Stimulated activated CD4-positive, alpha-beta T cell treated with anti-CD3 and anti-CD28 coated beads, Interleukin-2, amount 100 ng/mL, for 24 hours (primary cell): Measurements from ENCODE around the gene RBPJL.
"Not testable (repeated sequence)": the region's sequence is repeated elsewhere in the genome, so short reads cannot be mapped to it uniquely, and the experiment has no call there.

Experiments used
- DNase-seq, 2 donors: peaks; one replicate each; pipeline ENCODE4 v3.0.0-alpha.2; 2020

The RBPJL gene

DNA sequence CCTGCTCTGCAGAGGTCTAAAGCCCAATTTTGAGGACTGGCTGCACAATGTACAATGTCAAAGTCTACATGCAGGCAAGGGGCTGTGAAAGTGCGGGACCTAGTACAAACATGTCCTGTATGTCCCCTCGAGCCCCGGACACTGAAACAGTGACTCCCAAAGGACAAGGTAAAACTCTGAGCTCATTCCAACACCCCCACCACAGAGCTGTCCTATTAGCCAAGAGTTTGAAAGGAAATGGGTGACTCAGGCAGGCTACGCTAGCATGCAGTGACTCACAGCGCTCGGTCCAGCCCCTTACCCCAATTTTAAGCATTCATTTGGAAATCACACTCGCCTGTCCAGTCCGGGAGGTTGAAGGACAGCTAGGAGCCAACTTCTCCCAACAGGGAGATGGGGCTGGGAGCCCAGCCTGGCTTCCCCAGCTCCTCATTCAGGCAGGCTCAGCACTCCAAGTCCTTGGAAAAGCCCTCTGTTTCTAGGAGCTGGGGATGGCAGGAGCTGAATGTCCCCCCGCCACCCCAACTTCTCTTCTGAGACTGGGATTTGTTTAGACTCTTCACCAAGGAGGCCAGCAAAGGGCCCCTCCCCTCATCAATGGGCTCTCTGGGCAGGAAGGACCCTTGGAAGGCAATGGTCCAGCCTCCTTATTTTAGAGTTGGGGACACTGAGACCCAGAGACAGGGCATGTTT lies 37.7 kb downstream of the RBPJL start:
- DNase-seq: no peak

DNA sequence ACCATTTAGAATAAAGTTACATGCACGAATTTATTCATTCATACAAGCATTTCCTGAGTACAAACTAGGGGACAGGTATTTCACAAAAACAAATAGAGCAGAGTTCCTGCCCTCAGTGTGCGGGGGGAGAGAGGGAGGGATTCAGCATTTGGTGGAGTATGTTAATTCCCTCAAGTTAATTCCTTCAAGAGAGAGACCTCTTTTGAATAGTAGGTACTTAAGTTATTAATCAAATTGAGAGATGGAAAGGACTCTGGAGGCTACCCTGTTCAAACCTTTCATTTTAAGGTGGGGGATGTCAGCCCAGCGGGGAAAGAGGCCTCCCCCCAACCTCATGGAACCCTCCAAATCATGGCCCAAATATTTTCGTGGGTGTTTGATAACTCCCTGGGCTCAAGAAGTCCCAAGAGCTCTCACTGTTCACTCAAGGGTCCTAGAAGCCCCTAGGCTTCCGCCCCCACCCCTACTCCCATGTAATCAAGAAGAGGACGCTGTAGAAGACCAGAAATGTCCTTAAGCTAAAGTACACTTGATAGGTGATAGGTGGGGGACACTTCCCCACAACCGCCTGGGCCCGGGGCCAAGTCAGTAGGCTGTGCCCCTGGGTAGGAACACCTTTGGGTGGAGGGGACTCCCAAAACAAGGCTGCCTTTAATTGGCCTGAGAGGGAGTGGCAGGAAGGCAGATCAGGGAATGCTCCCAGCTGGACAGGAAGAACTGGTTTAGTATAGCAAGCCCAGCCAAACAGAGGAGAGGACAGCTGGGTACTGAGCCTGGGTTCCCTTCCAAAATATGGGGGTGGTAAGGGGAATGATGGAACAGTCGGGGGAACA lies 38.7 kb downstream of the RBPJL start:
- no peak for DNase-seq

DNA sequence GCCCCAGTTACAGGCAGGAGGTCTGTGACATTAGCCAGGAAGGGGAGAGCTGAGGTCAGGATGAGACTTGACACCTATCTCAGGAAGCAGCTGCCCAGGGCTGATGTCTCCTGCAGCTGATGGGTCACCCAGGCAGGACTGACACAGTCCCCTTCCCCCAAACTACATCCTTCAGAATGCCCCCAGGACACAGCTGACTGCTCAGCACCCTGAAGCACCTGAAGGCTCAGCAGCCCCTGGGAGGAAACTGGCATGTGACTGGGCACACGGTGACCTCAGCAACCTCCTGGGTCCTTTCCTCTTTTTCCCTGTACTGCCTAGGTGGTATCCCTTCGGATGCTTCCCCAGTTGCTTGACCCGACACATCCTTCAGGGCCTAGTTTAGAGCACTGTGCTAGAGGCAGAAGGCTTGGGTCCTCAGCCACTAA lies 39.7 kb downstream of the RBPJL start:
- no peak for DNase-seq

DNA sequence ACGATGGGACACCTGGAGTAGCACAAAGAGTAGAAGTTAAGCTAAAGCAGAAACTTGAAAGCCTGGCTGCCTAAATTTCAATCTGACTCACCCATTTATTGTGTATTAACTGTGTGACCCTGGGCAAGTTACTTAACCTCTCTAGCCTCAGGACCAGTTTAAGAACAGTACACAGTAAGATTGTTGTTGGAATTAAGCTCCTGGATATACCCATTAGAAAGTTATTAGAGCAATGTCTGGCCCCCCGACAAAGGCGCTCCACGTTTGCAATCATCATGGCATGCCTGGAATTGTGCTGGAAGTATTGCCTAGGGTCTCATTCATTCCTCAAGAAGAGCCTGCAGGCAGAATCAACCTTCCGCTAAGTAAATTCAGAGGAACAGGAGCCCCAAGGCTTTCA lies 40.2 kb downstream of the RBPJL start:
- DNase-seq: no peak

DNA sequence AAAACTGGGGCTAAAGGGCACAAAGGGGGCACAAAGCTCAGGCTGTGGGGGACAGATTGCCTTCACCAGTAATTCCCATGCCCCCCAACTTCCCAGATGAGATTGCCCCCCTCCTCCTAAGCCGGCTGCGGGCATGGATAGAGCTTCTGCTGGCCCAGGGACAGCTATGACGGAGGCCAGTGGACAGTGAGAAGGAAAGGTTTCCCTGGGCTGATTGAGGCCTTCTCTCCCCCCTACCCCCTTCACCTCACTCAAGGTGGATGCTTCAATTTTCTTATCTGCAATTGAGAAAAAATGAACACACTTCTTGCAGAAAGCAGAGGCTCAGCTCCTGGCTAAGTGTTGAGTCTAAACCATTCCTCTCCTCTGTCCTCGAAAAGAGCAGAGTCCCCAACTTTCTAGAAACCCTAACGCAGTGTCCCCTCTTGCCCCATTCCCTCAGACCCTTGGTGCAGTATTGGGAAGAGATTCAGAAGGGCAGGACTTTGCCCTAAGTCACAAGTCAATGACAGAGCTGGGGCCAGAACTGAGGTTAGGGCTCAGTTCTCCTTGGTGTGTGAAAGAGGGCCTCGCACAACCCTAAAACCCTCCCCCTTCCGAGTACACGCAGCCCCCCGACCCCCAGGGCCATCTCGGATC lies 40.8 kb downstream of the RBPJL start:
- DNase-seq: no peak

DNA sequence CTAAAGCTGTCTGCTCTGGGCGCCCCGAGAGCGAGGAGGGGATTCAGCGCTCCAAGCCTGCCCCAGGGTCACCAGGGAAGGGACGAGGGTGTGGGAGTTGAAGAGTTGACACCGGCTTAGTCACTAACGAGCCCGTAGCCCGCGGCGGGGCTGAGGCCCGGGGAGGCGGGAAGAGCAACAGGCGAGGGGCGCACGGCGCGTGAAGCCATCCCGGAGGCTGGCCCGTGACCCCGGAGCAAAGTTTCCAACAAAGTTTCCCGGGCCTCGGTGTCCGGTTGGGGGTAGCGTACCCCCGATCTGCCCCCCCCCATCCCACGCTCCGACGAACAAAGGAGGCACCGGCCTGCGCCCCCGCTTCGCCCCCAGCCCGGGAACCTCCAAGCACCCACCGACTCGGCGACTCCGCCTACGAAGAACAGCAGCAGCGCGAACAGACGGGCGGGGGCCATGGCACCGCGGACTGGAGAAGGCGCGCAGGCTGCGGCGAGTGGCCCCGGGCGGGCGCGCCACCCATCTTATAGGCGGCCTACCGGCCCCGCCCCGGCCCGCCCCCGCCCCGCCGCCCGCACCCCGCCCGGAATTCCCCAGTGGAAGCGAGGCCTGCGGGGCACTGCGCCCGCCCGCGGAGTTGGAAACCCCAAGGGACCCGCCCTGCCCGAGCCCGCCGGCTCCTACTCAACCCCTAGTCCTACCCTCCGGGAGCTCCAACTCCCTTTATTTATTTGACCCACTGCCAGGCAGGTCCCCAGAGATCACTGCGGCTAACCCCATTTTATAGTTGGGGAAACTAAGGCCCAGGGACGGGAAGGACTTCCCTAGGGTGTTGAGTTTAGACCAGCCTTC lies 41.5 kb downstream of the RBPJL start, which contains the start of gene SDC4:
Gene SDC4, minus strand, starts transcription at position 489 of the 843 bp plus-strand sequence. Its CDS starts 40 bp downstream, at position 449.
- peak; percentile 70 to 75 for DNase-seq

- DNase-seq: no peak
These were observed 43.6 kb downstream of the RBPJL start for GRCh38 chr20:45350217-45350616.

DNA sequence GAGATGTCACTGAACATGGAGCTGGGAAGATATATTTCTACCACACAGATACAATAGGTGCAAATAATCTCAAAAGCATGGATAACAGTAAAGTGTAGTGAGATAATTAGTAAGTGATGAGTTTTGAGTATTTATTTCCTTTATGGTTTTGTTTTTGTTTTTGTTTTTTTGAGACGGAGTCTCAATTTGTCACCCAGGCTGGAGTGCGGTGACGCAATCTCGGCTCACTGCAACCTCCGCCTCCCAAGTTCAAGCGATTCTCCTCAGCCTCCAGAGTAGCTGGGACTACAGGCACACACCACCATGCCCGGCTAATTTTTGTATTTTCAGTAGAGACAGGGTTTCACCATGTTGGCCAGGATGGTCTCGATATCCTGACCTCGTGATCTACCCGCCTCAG lies 44.2 kb downstream of the RBPJL start:
- DNase-seq: not testable (repeated sequence)

DNA sequence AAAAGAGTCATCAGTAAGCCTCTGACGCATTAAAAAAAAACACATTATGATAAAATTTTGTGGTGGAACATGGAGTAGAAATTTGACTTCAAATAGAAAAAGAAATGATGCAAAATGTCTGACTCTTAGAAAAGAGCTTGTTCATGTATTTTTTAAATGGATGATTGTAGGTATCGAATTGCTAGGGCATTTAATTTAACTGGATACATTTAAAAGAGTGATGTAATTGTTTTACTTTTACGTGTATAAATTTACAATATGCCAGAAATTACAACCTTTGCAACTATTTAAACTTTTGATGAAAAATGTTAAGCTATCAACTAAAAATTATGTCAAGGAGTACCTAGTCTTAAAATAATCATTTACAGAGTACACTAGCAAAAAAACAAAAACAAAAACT lies 46.1 kb downstream of the RBPJL start:
- DNase-seq: no peak

DNA sequence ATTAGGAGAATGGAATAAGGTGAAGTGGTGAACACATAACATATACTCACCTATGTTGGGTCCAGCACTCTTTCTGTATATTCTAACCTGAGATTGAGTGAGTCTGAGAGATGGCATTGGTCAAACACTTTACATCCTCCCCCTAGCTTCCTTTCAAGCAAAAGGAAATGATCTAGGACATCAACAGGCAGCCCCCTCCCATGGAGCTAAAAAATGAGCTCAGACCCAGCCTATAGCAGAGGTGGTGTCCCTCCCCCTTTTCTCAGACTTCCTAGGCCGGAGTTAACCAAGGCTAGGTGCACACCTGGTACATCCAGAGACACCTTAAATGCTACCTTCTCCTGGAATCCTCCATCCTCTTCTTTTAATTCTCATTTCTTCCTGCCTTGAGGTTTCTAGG lies 47.1 kb downstream of the RBPJL start:
- DNase-seq: no peak

GRCh38 chr20:45354423-45355208 lies 48.0 kb downstream of the RBPJL start:
- DNase-seq: peak in 1 of 2 donors; percentile 49

- DNase-seq: no peak
These were observed 48.8 kb downstream of the RBPJL start for GRCh38 chr20:45355209-45356084.

- no peak for DNase-seq
These were observed 51.8 kb downstream of the RBPJL start for GRCh38 chr20:45358282-45359068.

DNA sequence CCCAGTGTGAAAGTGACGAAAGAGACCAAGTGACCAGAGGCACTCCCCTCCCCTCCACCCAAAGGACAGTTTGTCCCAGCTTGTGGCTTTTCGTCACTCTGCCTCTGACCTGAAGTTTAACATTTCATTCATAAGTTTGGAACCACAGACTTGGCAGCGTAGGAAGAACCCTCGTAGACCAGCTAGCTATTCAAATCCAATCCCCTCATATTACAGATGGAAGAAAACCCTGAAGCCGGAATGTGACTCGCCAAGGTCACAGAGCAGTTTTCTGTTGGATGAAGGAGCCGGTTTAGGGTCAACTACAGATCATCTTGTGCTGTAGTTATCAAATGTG lies 52.4 kb downstream of the RBPJL start:
- DNase-seq: no peak

DNA sequence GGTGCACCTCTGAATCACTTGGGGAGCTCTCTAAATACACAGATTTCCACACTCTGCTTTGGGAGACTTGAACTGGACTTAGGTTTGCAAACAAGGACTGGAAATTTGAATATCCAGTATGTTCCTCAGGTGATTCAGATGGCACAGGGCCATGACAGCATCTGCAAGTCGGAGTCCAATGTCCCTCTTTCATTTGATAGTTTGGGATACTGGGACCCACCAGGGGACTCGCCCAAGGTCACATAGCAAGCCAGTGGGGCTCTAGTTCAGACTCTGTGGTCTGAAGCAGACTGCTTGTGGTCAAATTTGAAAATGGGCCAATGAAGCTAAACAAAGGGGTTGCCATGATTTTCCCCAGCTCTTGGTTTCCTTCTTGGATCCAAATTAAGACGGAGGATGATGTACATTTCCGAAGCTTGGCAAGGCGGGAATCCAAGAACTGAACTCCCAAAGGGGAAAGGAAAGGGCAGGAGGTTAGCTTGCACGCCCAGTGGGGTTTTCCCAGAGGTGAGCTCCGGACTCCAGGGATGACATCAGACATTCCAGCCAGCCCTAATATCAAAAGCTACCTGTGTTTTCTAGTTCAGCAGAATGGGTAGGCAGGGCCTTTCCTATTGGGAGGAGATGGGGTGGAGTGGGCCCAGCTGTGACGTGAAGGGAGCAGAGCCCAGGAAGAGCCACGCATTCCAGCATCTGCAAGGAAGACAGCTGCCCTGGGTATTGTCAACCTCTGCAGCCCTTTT lies 52.9 kb downstream of the RBPJL start:
- no peak for DNase-seq

- DNase-seq: no peak
These were observed 55.2 kb downstream of the RBPJL start for GRCh38 chr20:45361793-45362192.

DNA sequence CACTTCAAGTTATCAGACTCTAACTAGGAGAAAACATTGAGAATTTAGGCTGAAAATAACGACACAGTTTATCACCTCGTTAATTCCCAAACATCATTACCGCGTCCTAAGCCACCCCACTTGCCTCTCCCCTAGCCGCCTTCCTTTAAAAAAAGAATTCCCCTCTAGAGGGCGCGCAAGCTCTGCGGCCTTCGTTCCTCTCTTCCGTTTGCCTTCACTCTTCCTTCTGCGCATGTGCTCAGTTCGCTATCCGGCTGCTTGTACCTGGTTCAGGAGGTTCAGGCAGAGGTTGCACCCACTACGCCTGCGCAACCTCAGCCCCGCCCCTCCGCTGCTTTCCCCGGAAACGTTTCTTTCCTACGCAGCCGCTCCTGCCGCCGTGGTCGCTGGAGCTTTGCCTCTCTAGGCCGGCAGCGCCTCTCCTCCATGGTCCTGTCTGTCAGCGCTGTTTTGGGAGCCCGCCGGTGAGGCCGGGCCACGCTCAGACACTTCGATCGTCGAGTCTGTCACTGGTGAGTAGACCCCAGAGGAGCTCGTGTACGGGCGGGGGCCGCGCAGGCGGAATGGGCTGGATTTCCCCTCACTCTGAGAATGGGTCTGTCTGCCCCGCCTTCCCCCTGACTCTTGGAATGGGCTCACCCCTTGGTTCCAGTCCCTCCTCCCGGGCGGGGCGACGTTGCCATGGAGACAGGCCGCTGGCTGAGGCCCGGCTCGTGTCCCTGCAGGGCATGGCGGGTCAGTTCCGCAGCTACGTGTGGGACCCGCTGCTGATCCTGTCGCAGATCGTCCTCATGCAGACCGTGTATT lies 56.4 kb downstream of the RBPJL start, which contains the start of gene SYS1:
Gene SYS1, plus strand, starts transcription at position 353 of the 807 bp plus-strand sequence. Its CDS starts 376 bp downstream, at position 729.
- peak; percentile 99 for DNase-seq
